Brain microvascular endothelial cell (primary cell): Measurements from ENCODE around the gene PRRG3.

Experiments
- DNase-seq: peaks from one replicate; pipeline ENCODE4 v3.0.0-alpha.2; 2020
- H3K27ac ChIP-seq: fragments of 250-450 bp; sonication (Bioruptor Pico); 2 replicates; pipeline ENCODE4 v1.5.1; 2020; ENCODE audit warnings: mild to moderate bottlenecking, moderate library complexity
- H3K27me3 ChIP-seq: fragments of 250-450 bp; sonication (Bioruptor Pico); replicated peaks from 2 replicates; pipeline ENCODE4 v1.5.1; 2020; ENCODE audit warnings: mild to moderate bottlenecking
- H3K36me3 ChIP-seq: fragments of 250-450 bp; sonication (Bioruptor Pico); replicated peaks from 2 replicates; pipeline ENCODE4 v1.5.1; 2020; ENCODE audit warnings: mild to moderate bottlenecking
- H3K4me3 ChIP-seq: 2 replicates; pipeline ENCODE4 v1.5.1; 2011; ENCODE audit warnings: low read depth, mild to moderate bottlenecking, control low read depth, low read length, moderate library complexity
- in situ Hi-C: cut with HindIII; loops from 2 replicates; pipeline ENCODE4 v1.10.0; 2017; ENCODE audit warnings: low sequenced_read_pairs, low pct_ligation_motif_present
- TF ChIP-seq, protein P1 (sequence below): IDR thresholded peaks from 2 replicates; pipeline ENCODE4 v1.5.1; 2011; ENCODE audit warnings: low read depth, mild to moderate bottlenecking, moderate library complexity, low read length, control low read depth, inconsistent platforms; ENCODE audit errors: missing control alignments

PRRG3 gene

DNA sequence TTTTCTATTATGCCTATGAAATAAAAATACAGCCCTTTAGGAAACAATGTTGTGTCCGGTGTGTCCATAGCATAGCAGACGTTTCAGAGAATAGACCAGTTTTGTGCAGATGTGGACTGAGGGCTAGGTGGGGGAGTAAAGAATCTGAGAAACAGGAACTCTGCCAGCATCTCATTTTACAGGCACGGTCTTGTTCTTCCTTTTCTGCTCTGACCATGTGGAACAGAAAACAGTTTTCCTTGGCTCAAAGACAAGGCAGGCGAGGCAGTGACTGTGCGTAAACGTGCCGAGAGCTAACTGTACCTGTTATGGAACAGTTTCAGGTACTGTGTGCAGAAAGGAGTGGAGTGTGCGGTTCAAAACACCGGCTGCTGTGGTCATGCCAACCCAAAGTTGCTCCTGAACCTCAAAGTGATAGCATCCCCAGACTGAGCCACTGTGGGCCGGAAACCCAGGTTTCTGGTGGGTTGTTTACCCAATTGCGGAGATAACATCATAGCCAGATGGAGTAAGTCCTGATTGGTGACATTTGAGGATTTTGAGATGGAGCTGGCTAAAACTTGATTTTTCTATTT lies 59.5 kb downstream of the PRRG3 start:
- Histone ChIP-seq H3K27me3 (no peaks in the 10 kb centered on the region), H3K27ac (no peak overlapping the region), H3K36me3 (no peaks in the 10 kb centered on the region), H3K4me3 (no peak overlapping the region)
- in situ Hi-C loops, result no loop called here
- DNase-seq, result peak; percentile 11
- TF ChIP-seq, protein P1, sequence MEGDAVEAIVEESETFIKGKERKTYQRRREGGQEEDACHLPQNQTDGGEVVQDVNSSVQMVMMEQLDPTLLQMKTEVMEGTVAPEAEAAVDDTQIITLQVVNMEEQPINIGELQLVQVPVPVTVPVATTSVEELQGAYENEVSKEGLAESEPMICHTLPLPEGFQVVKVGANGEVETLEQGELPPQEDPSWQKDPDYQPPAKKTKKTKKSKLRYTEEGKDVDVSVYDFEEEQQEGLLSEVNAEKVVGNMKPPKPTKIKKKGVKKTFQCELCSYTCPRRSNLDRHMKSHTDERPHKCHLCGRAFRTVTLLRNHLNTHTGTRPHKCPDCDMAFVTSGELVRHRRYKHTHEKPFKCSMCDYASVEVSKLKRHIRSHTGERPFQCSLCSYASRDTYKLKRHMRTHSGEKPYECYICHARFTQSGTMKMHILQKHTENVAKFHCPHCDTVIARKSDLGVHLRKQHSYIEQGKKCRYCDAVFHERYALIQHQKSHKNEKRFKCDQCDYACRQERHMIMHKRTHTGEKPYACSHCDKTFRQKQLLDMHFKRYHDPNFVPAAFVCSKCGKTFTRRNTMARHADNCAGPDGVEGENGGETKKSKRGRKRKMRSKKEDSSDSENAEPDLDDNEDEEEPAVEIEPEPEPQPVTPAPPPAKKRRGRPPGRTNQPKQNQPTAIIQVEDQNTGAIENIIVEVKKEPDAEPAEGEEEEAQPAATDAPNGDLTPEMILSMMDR, result no peak
